Testis (tissue), 3 donors: ENCODE data around the gene NBEAL1. TPM values are rescaled to one million over a fixed set of nuclear protein-coding genes. Genes with fewer than 3 reads are reported as not detected.

Experiments
- DNase-seq: peaks from one replicate; pipeline ENCODE4 v3.0.0-alpha.2; 2019
- H3K27ac ChIP-seq, 2 donors: fragments of 200-600 bp; sonication (generic); one replicate each; pipeline ENCODE4 v1.5.1; 2019
- H3K27me3 ChIP-seq: fragments of 200-600 bp; sonication (generic); one replicate; pipeline ENCODE4 v1.5.1; 2019
- H3K36me3 ChIP-seq: fragments of 200-600 bp; sonication (generic); one replicate; pipeline ENCODE4 v1.5.1; 2017; ENCODE audit warnings: low read depth; ENCODE audit errors: missing control alignments
- H3K4me1 ChIP-seq: fragments of 200-600 bp; sonication (generic); one replicate; pipeline ENCODE4 v1.5.1; 2019
- H3K4me3 ChIP-seq, 2 donors: fragments of 200-600 bp; sonication (generic); one replicate each; pipeline ENCODE4 v1.5.1; 2017 to 2019
- H3K9me3 ChIP-seq: fragments of 200-600 bp; sonication (generic); one replicate; pipeline ENCODE4 v1.5.1; 2017
- CTCF ChIP-seq, 3 experiments: fragments of 450-650 bp in 2 of 3; fragments of 200-600 bp in 1 of 3; sonication (generic) in 1 of 3; IDR thresholded peaks; one replicate each; pipeline ENCODE4 v1.5.1; 2016 to 2019; ENCODE audit warnings: antibody characterized with exemption in 3 of 3, mild to moderate bottlenecking in 2 of 3, moderate library complexity in 1 of 3
- POLR2A ChIP-seq: fragments of 450-650 bp; IDR thresholded peaks from one replicate; pipeline ENCODE4 v1.6.1; 2017; ENCODE audit warnings: antibody characterized with exemption, mild to moderate bottlenecking, moderate library complexity
- WGBS, 2 donors: methylation state at CpG; one replicate each; pipeline ENCODE4 v1.1.5; 2018; 5-methylcytosine and 5-hydroxymethylcytosine counted together
- intact Hi-C: fragments of 100-400 bp; cut with DNase I; formaldehyde crosslinking; loops from one replicate; pipeline ENCODE4 v1.15.1; 2023; ENCODE audit warnings: low total_unique reads
- polyA plus RNA-seq: library from polyadenylated mRNA; stranded (reverse); fragments of 350-450 nt; fragmentation: Illumina TruSeq; extraction: RNeasy Lipid Tissue Mini Kit (QIAGEN cat#74804); gene quantifications from one replicate; pipeline ENCODE4 v1.2.3, GENCODE V29; 2014; ENCODE audit warnings: low read depth, low replicate concordance; ENCODE audit not compliant: insufficient read depth
- total RNA-seq, 2 donors: library from RNA; depleted of rRNA; stranded (reverse); fragments of >200 nt; gene quantifications; one replicate each; pipeline ENCODE4 v1.2.3, GENCODE V29; 2016

NBEAL1 gene
- total and polyA plus RNA-seq, 3 donors from 2014 or later, result 7.6 to 43.0 (median 37.0) TPM

- DNase-seq, result no peak
- Histone ChIP-seq H3K4me3 (no peak overlapping the region), H3K36me3 (no peaks in the 10 kb centered on the region), H3K27me3 (no peaks in the 10 kb centered on the region), H3K4me1 (peaks cover 16% of the 10 kb centered on the region), H3K9me3 (no peaks in the 10 kb centered on the region), H3K27ac (peak overlapping the region; percentile 2 to 3)
- intact Hi-C loops, result no loop called here
- WGBS, 2 donors, result 62 to 67% methylated on average over 3 of the region's 3 CpGs
- TF ChIP-seq CTCF (IDR thresholded peaks at IDR 0.05), result no peak
- no peak for TF ChIP-seq POLR2A
Measured at GRCh38 chr2:203016716-203017115, 2.0 kb downstream of the NBEAL1 start.

DNA sequence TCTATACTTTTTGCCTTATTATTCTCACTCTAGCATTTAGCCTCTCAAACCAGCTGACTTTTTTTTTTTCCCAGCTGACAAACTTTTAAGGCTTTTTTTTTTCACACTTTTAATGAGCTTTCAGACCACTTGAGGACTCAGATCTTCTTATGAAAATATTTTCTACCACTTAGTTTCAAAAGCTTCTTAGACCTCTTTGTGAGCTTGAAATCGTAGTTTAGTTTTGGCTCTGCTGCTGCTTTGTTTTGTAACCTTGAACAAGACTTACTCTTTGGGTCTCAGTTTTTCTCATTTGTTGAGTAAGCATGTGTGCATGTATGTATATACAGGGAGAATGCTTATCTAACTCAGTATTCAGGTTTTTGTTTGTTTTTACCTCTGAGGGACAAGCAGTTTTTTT, 3.5 kb downstream of the NBEAL1 start:
- peak overlapping the region in 1 of 2 donors; percentile 0 for H3K4me3 ChIP-seq
- peak overlapping the region; percentile 16 to 68 for H3K27ac ChIP-seq
- no peak for DNase-seq
- H3K27me3 ChIP-seq, result no peaks in the 10 kb centered on the region
- H3K4me1 ChIP-seq, result peaks cover 19% of the 10 kb centered on the region
- TF ChIP-seq POLR2A (no peak), CTCF (IDR thresholded peaks at IDR 0.05) (no peak)
- no peaks in the 10 kb centered on the region for H3K9me3 ChIP-seq
- 15 to 44% methylated on average over 1 of the region's 1 CpG for WGBS, 2 donors
- intact Hi-C loops, result no loop called here
- no peaks in the 10 kb centered on the region for H3K36me3 ChIP-seq

GRCh38 chr2:203019142-203019541, 4.5 kb downstream of the NBEAL1 start:
- Histone ChIP-seq H3K27ac (no peak overlapping the region), H3K9me3 (no peaks in the 10 kb centered on the region), H3K36me3 (no peaks in the 10 kb centered on the region), H3K27me3 (no peaks in the 10 kb centered on the region), H3K4me1 (peaks cover 19% of the 10 kb centered on the region), H3K4me3 (no peak overlapping the region)
- intact Hi-C loops, result no loop called here
- TF ChIP-seq POLR2A (no peak), CTCF (IDR thresholded peaks at IDR 0.05) (no peak)
- DNase-seq, result no peak
- WGBS, 2 donors, result 63 to 74% methylated on average over 2 of the region's 2 CpGs

DNA sequence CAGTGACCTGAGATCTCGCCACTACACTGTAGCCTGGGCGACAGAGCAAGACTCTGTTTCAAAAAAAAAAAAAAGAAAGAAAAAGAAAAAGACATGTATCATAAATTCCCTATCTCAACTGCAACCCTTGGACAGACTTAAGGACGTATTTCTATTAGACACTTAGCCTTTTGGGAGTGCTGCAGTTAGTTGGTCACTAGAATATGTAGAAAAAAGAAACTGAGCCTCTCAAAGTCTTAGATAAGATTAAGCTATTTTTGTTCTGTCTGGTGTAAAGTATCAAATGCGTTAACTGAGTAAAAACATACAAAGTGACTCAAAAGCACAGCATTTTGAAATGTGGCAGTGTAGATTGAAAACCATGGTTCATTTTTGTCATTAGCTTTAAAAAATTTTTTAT, 7.3 kb downstream of the NBEAL1 start:
- Histone ChIP-seq H3K27me3 (no peaks in the 10 kb centered on the region), H3K27ac (peak overlapping the region in 1 of 2 donors; percentile 71), H3K4me3 (no peak overlapping the region), H3K4me1 (peaks cover 13% of the 10 kb centered on the region), H3K36me3 (no peaks in the 10 kb centered on the region), H3K9me3 (no peaks in the 10 kb centered on the region)
- intact Hi-C loops, result no loop called here
- 44 to 53% methylated on average over 4 of the region's 4 CpGs for WGBS, 2 donors
- TF ChIP-seq POLR2A (no peak), CTCF (IDR thresholded peaks at IDR 0.05) (no peak)
- no peak for DNase-seq

- H3K4me1 ChIP-seq, result peaks cover 13% of the 10 kb centered on the region
- intact Hi-C loops, result no loop called here
- no peak for DNase-seq
- H3K27me3 ChIP-seq, result no peaks in the 10 kb centered on the region
- H3K27ac ChIP-seq, result peak overlapping the region in 1 of 2 donors; percentile 71
- no peaks in the 10 kb centered on the region for H3K36me3 ChIP-seq
- 32 to 35% methylated on average over 1 of the region's 1 CpG for WGBS, 2 donors
- H3K9me3 ChIP-seq, result no peaks in the 10 kb centered on the region
- TF ChIP-seq CTCF (IDR thresholded peaks at IDR 0.05), result no peak
- TF ChIP-seq POLR2A, result no peak
- H3K4me3 ChIP-seq, result no peak overlapping the region
Measured at GRCh38 chr2:203022751-203023150, 8.1 kb downstream of the NBEAL1 start.
